Caco-2 (cell line): ENCODE results near the gene SPR. TPM values are rescaled to one million over a fixed set of nuclear protein-coding genes. Genes with fewer than 3 reads are reported as not detected.

Source experiments
- BruUV-seq: library from RNA; stranded (reverse); fragments of 400-500 nt; replicated peaks from 2 replicates; lab custom pipeline; 2021; lab: Mats Ljungman, UMichigan
- CTCF ChIA-PET: fragments of 300-600 bp; sonication (Branson Sonifier 250); formaldehyde crosslinking; loops from one replicate; lab custom pipeline; 2022; ENCODE audit warnings: antibody characterized with exemption; lab: Charles Lee
- POLR2A ChIA-PET: fragments of 300-600 bp; sonication (Branson Sonifier 250); formaldehyde crosslinking; loops from one replicate; lab custom pipeline; 2022; ENCODE audit warnings: antibody characterized with exemption; lab: Charles Lee
- DNase-seq, 2 experiments: peaks; one replicate each; pipeline versions ENCODE4 v3.0.0 to v3.0.0-alpha.2; 2020 to 2022
- H3K27me3 ChIP-seq: replicated peaks from 2 replicates; pipeline ENCODE4 v1.6.0; 2011; ENCODE audit warnings: low read length; ENCODE audit not compliant: control insufficient read depth, insufficient read depth
- H3K36me3 ChIP-seq: 2 replicates; pipeline ENCODE4 v1.5.1; 2011; ENCODE audit warnings: low read length; ENCODE audit not compliant: control insufficient read depth, insufficient read depth
- H3K4me1 ChIP-seq: fragments of 250-450 bp; sonication (Bioruptor Pico); 2 replicates; pipeline ENCODE4 v1.5.1; 2020; ENCODE audit warnings: mild to moderate bottlenecking
- H3K4me3 ChIP-seq: 2 replicates; pipeline ENCODE4 v1.5.1; 2011; ENCODE audit warnings: low read depth, mild to moderate bottlenecking, control low read depth, low read length
- H3K9me3 ChIP-seq: fragments of 250-450 bp; sonication (Bioruptor Pico); 2 replicates; pipeline ENCODE4 v1.5.1; 2020; ENCODE audit warnings: mild to moderate bottlenecking, moderate library complexity
- H3K27ac Mint-ChIP-seq: one replicate; pipeline ENCODE4 v1.8.0; 2022; ENCODE audit warnings: mixed read lengths; ENCODE audit not compliant: unreplicated experiment
- H3K27me3 Mint-ChIP-seq: one replicate; pipeline ENCODE4 v1.8.0; 2022; ENCODE audit warnings: mixed read lengths; ENCODE audit not compliant: insufficient read depth, unreplicated experiment
- H3K36me3 Mint-ChIP-seq: one replicate; pipeline ENCODE4 v1.8.0; 2022; ENCODE audit warnings: mild to moderate bottlenecking, mixed read lengths; ENCODE audit not compliant: insufficient read depth, unreplicated experiment
- H3K4me1 Mint-ChIP-seq: one replicate; pipeline ENCODE4 v1.8.0; 2022; ENCODE audit warnings: low read depth, mixed read lengths; ENCODE audit not compliant: unreplicated experiment
- H3K4me3 Mint-ChIP-seq: one replicate; pipeline ENCODE4 v1.8.0; 2022; ENCODE audit warnings: mild to moderate bottlenecking, moderate library complexity, mixed read lengths; ENCODE audit not compliant: unreplicated experiment
- H3K9me3 Mint-ChIP-seq: one replicate; pipeline ENCODE4 v1.8.0; 2022; ENCODE audit warnings: mixed read lengths; ENCODE audit not compliant: unreplicated experiment
- intact Hi-C: fragments of 100-400 bp; cut with micrococcal nuclease; formaldehyde crosslinking; loops from one replicate; pipeline ENCODE4 v1.10.0; 2022; ENCODE audit not compliant: unreplicated experiment
- total RNA-seq: library from RNA; stranded (reverse); gene quantifications from 2 replicates; pipeline ENCODE4 v1.2.3, GENCODE V29; 2022
- TF ChIP-seq, protein P1 (sequence below), 2 experiments: fragments of 200-600 bp in 1 of 2; IDR thresholded peaks; 1 replicate in 1 of 2; 2 replicates in 1 of 2; pipeline versions ENCODE4 v1.5.1 to v1.8.0; 2011 to 2022; ENCODE audit warnings: antibody characterized with exemption in 1 of 2, control low read depth in 1 of 2, inconsistent platforms in 1 of 2, low read depth in 1 of 2, low read length in 1 of 2, mild to moderate bottlenecking in 1 of 2, moderate library complexity in 1 of 2; ENCODE audit not compliant: insufficient read depth in 1 of 2, severe bottlenecking in 1 of 2, unreplicated experiment in 1 of 2

SPR gene
- total RNA-seq, 1 experiment from 2014 or later, result 49.6 TPM

DNA sequence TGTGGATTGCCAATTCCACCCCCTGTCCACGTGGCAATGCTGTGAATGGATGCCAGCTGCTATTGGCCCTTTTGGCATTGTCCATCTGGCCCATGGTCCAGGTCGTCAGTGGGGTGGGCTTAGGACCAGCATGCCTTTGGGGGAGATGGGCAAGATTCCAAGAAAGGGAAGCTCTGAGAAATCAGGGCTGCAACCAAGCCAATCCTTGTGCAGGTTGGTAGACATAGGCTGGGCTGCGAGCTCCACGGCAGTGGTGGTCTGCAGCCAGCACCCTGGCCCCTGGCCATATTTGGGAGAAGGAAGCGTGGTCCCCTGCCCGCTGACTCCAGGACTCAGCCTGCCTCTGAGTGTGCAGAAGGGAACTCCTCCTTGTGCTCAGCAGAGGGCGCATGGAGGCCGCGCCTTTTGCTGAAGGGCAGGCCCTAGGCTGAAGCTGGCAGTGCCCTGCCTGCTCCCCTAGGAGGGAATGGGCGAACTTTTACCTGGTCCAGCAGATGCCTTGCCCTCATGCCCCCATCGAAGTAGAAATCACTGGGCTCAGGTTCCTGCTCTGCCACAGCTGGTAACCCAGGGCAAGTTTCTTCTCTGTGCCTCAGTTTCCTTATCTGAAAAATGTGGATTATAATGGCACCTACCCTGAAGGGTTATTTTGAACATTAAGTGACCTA, 5.4 kb downstream of the SPR start:
- ChIA-PET CTCF (interaction anchor here (0.6 to 3.0 kb wide), 13 partner anchors 25 to 341 kb away, joined by 3 to 62 read pairs (median 10); partner anchors contain the start of genes EMX1 and PRADC1), POLR2A (no interaction called here)
- BruUV-seq, result no TSS peak
- intact Hi-C loops, result loop anchor here (1.0 to 2.0 kb wide), 6 partner anchors 43 to 320 kb away; no protein-coding TSS in a partner anchor
- DNase-seq, result peak; percentile 66 to 70
- TF ChIP-seq, protein P1, sequence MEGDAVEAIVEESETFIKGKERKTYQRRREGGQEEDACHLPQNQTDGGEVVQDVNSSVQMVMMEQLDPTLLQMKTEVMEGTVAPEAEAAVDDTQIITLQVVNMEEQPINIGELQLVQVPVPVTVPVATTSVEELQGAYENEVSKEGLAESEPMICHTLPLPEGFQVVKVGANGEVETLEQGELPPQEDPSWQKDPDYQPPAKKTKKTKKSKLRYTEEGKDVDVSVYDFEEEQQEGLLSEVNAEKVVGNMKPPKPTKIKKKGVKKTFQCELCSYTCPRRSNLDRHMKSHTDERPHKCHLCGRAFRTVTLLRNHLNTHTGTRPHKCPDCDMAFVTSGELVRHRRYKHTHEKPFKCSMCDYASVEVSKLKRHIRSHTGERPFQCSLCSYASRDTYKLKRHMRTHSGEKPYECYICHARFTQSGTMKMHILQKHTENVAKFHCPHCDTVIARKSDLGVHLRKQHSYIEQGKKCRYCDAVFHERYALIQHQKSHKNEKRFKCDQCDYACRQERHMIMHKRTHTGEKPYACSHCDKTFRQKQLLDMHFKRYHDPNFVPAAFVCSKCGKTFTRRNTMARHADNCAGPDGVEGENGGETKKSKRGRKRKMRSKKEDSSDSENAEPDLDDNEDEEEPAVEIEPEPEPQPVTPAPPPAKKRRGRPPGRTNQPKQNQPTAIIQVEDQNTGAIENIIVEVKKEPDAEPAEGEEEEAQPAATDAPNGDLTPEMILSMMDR (IDR thresholded peaks at IDR 0.05; ENCODE audit: insufficient read depth in 1 of 2, low read depth in 1 of 2, low read length in 1 of 2, severe bottlenecking in 1 of 2, unreplicated experiment in 1 of 2), result peak; percentile 79 to 82
- H3K4me3 Mint-ChIP-seq, result no peak overlapping the region
- Histone ChIP-seq H3K27me3 (no peaks in the 10 kb centered on the region), H3K36me3 (no peaks in the 10 kb centered on the region; the same call in 1 of the 2 replicates), H3K4me3 (no peak overlapping the region), H3K9me3 (no peaks in the 10 kb centered on the region), H3K4me1 (peaks cover 7% of the 10 kb centered on the region; the same call in 1 of the 2 replicates)
- H3K9me3 Mint-ChIP-seq, result no peaks in the 10 kb centered on the region
- peaks cover 5% of the 10 kb centered on the region for H3K36me3 Mint-ChIP-seq
- no peak overlapping the region for H3K27ac Mint-ChIP-seq
- H3K27me3 Mint-ChIP-seq, result no peaks in the 10 kb centered on the region
- H3K4me1 Mint-ChIP-seq, result peaks cover 14% of the 10 kb centered on the region

DNA sequence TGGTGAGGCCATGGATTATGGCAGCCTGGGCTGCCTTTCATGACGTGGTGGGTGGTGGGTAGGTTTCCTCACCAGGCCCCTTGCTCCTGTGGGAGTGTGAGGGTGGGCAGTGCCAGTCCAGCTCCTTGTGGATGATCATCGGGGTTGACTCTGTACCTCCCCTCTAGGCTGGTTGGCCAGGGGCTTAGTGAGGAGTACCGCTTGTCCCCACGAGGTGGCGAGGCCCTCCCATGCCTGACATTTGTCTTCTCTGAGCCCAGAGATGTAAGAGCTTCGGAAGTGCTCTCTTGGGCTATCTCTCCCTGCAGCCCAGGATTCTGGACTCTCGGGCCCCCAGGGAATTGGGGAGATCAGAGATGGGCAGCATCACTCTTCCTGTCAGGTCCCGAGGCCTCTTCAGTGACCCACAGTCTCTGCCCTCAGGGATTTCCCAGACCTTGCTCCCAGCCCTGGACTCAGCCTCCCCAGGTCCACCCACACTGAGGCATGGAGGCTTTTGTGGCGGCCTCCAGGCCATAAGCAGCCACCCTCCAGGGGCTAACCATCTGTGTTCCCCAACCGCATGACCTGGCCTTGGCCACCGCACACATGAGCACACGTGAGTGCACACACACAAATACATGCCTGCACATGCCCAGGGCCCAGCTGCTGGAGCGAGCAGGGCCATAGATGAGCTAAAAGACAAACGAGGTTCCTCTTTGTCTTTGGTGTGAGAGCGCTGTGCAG, 6.5 kb downstream of the SPR start:
- peak; percentile 80 to 83 for DNase-seq
- no peak overlapping the region for H3K4me3 ChIP-seq
- TF ChIP-seq, protein P1 (IDR thresholded peaks at IDR 0.05; ENCODE audit: insufficient read depth in 1 of 2, low read depth in 1 of 2, low read length in 1 of 2, severe bottlenecking in 1 of 2, unreplicated experiment in 1 of 2), result peak; percentile 83 to 95
- Mint-ChIP-seq H3K4me1 (peaks cover 9% of the 10 kb centered on the region), H3K9me3 (no peaks in the 10 kb centered on the region), H3K27ac (no peak overlapping the region), H3K4me3 (no peak overlapping the region), H3K36me3 (peaks cover 5% of the 10 kb centered on the region), H3K27me3 (peaks cover 3% of the 10 kb centered on the region)
- no peaks in the 10 kb centered on the region for H3K9me3 ChIP-seq
- H3K27me3 ChIP-seq, result no peaks in the 10 kb centered on the region
- BruUV-seq, result no TSS peak
- no peaks in the 10 kb centered on the region; the same call in 1 of the 2 replicates for H3K36me3 ChIP-seq
- intact Hi-C loops, result loop anchor here (1.0 to 2.0 kb wide), 6 partner anchors 42 to 319 kb away; no protein-coding TSS in a partner anchor
- ChIA-PET POLR2A (no interaction called here), CTCF (interaction anchor here (0.6 to 3.0 kb wide), 18 partner anchors 10 to 283 kb away, joined by 3 to 62 read pairs (median 6); partner anchors contain the start of gene EMX1)
- no peaks in the 10 kb centered on the region for H3K4me1 ChIP-seq

DNA sequence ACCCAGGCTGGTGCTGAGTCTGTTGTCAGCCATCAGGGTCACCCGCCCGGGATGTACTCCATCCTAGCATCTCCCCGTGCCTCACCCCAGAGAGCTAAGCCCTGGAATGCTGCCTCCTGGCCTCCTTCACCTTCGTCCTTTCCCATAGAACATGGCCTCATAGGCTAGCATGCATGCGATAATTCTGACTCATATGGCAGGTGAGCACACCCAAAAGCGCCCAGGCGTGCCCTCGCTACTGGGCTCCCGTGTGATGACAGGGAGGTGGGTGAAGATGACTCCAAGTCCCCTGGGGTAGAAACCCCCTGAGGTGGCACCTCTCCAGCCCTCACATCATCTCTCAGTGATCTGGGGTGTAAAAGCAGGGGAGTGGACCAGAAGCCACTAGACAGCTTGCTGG, 7.3 kb downstream of the SPR start:
- ChIA-PET POLR2A (no interaction called here), CTCF (interaction anchor here (1.3 to 3.0 kb wide), 8 partner anchors 17 to 283 kb away, joined by 6 to 62 read pairs (median 16); partner anchors contain the start of gene EMX1)
- Mint-ChIP-seq H3K27ac (no peak overlapping the region), H3K4me1 (peaks cover 7% of the 10 kb centered on the region), H3K4me3 (no peak overlapping the region), H3K27me3 (peaks cover 6% of the 10 kb centered on the region), H3K9me3 (no peaks in the 10 kb centered on the region), H3K36me3 (peaks cover 5% of the 10 kb centered on the region)
- BruUV-seq, result no TSS peak
- intact Hi-C loops, result no loop called here
- H3K27me3 ChIP-seq, result no peaks in the 10 kb centered on the region
- no peaks in the 10 kb centered on the region for H3K9me3 ChIP-seq
- H3K36me3 ChIP-seq, result no peaks in the 10 kb centered on the region; the same call in 1 of the 2 replicates
- no peak overlapping the region for H3K4me3 ChIP-seq
- TF ChIP-seq, protein P1 (IDR thresholded peaks at IDR 0.05; ENCODE audit: insufficient read depth in 1 of 2, low read depth in 1 of 2, low read length in 1 of 2, severe bottlenecking in 1 of 2, unreplicated experiment in 1 of 2), result no peak
- DNase-seq, result no peak
- no peaks in the 10 kb centered on the region for H3K4me1 ChIP-seq
